ENCODE data around the gene HS6ST1.
"Not testable (repeated sequence)": the region's sequence is repeated elsewhere in the genome, so short reads cannot be mapped to it uniquely, and the experiment has no call there.

Gene HS6ST1

DNA sequence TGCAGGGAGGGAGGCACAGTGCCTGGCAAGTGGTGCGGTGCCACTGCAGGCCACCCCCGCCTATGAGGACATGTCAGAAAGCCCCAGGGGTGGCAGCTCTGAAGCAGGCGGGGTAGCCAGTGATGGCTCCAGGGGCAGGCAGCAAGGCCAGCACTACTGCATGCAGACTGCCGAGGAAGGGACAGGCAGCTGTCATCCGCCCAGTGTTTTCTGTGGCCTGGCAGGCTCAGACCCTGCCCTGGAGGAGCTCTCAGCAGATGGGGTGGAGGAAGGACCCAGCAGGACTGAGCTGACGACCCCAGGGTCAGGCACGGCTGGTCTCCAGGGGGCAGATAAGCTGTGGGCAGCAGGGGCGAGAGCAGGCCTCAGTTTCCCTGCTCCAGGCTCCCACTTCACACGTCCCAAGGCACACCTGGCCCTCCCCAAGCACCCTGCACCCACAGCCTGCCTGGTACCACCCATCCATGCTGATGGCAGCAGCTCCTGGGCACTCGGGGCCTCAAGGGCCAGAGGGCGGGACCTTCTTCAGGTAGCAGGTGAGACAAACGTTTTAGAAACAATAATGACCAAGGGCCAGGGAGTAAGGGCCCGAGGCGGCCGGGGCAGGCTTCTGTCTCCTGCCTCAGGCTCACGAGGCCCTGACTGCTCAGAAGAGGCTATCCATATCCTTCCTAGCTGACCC is 48.5 kb downstream of the HS6ST1 start:
- in situ Hi-C loops (cut with MboI; ENCODE audit: low sequenced_read_pairs) = no loop called here

DNA sequence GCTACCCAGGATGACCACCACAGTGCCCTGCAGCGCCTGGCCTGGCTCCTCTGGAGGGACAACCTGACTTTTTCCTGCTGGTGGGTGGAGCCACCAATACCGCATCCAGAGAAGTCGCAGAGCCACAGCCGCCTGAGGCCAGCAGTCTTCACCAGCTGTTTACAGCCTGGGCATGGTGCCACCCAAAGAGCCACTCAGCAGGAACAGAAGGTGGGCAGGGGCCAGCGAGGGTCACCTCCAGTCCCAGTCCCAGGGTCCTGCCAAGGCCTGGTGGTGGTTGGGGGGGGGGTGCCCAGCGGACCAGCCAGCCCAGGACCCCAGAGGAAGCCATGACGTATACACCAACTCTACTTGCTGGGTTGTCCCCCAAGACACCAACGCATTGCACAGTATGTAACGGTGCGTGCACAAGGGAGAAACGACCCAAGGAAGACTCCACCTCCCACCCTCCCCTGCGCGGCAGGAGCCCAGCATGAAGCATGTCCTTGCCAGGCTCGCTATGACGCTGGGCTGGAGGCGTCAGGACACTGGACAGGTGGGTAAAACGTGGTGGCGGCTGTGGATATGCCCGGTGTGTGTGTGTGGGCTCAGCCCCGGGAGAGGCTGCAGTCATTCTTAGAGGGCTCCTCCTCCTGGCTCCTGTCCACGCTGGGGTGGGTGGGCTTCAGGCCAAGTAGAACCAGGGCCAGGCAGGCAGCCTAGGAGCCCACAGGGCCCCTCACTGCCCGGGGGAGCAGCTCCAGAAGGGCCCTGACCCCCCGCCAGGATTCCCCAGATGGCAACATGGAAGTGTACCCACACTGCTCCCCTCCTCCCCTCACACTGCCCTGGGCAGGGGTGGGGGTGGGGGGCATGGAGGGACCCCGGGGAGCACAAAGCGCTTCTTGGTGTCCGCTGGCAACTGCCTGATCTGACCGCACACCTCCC is 49.3 kb downstream of the HS6ST1 start:
- in situ Hi-C loops (cut with MboI; ENCODE audit: low sequenced_read_pairs) = no loop called here

DNA sequence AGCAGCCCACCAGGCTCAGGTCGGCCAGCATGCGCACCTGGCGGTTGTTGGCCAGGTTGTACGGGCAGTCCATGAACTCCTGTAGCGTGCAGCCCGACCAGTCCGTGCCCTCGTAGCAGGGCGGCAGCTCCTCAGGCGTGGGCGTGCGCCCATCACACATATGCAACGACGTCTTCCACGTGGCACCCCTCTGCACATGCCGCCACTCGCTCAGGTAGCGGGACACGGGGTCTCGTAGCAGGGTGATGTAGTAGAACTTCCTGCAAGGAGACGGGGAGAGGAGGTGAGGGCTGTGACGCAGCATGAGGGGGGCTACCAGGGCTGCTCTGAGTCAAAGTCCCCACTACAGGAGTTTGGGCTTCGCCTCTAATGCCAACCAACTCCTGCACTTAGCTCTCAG is 50.1 kb downstream of the HS6ST1 start:
- in situ Hi-C loops (cut with MboI; ENCODE audit: low sequenced_read_pairs) = not testable (repeated sequence)

DNA sequence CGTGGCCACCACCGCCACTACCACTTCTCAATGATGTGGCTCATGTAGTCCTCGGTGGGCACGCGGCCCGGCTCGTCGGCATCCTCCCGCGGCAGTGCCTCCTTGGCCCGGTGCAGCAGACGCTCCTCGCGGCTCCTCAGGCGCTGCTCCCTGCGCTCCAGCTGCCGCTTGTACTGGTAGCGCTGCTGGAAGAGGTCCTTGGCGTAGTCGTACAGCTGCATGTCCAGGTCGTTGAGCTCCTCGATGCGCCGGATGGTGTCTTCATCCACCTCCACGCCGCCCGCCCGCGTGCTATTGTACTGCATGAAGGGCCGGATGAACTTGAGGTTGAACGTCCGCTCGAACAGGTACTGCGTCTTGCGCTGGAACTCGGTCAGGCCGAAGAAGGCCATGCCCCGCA is 50.5 kb downstream of the HS6ST1 start:
- in situ Hi-C loops (cut with MboI; ENCODE audit: low sequenced_read_pairs) = not testable (repeated sequence)

DNA sequence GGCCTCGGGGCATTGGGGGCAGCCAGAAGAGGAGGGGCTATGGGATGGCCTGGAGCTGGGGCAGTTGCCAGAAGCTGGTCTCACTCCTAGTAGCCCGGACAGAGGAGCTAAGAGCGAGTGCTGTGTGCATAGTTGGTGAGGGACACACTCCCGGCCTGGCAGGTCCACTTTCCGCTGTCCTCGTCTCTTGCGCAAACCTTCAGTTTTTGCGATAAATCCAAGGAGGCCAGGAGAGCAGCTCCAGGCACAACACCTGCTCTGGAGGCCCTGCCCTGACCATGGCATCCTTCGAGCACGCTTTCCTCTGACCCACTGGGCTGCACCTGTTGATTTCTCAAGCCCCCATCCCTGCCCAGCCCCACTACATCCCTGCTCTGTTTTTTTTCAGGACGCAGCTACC is 51.0 kb downstream of the HS6ST1 start:
- in situ Hi-C loops (cut with MboI; ENCODE audit: low sequenced_read_pairs) = not testable (repeated sequence)

DNA sequence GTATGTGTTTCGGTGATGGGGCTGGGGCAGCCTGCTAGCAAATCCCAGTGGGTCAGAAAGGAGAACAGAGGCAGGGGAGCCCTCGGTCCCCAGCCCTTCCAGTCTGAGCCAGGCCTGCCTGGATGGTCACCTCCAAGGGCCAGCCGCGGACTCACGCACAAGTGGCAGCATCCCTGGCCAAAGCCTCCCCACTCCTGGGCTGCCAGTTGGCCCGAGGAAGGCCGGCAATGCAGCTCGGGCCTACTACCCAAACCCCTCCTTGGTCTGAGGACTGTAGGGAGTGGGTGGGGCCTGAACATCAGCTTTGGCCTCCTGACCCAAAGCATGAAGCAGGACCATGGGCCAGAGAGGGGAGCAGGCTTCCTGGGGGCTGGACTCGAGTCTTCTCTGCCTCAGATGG is 51.5 kb downstream of the HS6ST1 start:
- in situ Hi-C loops (cut with MboI; ENCODE audit: low sequenced_read_pairs) = not testable (repeated sequence)

DNA sequence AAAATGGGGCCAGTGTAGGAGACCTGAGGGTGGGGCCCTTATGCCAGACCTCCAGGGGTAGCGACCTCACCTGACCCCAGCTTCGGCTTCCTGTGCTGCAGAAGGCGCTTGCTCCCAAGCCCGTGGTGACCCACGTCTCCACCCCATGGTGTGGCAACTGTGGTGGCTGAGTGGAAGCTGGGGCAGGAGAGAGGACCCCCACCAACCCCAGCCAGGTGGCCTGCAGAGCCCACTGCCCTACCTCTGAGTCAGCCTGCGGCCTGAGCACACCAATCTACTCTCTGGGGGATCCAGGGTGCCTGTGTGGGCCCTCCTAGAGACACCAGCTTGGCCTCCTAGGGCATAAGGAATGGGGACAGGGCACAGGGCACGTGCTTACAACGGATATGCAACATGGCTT is 52.2 kb downstream of the HS6ST1 start:
- in situ Hi-C loops (cut with MboI; ENCODE audit: low sequenced_read_pairs) = not testable (repeated sequence)

DNA sequence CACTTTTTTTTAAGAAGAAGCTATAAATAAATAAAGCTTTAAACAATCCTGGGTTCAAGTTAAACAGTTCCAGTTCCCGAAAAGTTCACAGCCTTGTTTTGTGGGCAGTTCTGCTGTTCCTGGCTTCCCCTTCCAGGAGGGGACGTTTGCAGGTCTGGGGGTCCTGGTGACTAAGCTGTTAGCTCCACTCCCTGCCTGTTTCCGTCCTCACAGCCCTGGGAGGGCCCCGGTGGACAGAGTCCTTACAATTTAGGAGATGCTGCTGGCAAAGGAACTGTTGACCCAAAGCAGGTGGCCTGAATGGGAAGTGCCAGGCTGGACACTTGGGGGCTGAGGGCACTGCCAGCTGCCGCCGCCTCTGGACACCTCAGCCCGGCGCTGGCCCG is 53.1 kb downstream of the HS6ST1 start:
- in situ Hi-C loops (cut with MboI; ENCODE audit: low sequenced_read_pairs) = not testable (repeated sequence)

DNA sequence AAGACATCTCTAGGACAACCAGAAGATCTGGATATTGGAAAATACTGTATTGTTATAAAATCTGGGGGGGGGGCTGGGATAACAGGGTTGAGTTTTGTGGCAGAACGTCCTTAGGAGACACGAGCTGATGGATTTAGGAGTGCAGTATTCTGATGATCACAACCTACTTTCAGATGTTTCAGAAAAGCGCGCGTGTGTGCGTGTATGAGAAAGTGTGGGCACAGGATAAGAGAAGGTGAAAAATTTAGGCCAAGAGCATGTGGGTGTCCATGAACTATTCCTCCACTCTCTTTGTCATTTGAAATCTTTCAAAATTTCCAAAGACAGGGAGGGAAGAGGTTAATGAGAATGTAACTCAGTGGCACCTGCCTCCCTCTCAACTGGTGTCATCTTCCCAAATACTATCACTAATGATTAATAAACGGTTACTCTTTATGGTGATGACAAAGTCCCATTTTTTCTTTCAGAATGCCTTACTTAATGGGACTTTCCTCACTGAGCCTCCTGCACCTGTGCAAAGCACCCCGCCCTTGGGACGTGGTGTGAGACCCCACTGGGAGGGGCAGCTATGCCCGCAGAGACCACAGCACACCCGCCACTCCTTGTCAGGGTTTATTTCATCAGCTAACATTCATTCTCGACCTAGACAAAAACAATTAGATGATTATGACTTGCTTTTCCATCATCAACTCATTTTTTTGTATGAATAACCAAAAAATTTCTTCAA is 53.6 kb downstream of the HS6ST1 start:
- in situ Hi-C loops (cut with MboI; ENCODE audit: low sequenced_read_pairs) = no loop called here

DNA sequence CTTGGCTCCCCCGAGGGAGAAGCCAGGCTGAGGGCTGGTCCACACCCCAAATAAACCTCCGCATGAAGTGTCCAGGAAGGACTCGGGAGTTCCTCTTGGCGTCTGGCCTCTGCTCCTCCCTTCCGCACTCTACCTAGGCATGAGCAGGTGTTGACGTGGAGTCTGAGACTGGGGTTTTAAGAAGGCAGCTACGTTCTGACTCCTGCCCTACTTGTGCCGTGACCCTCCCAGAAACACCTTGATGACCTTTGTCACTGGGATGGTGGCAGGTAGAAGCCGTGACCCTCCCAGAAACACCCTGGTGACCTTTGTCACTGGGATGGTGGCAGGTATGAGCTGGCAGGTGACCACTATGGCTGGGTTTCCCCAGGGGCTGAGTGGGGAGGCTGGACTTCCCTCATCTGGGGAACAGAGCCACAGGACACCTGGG is 54.8 kb downstream of the HS6ST1 start:
- in situ Hi-C loops (cut with MboI; ENCODE audit: low sequenced_read_pairs) = no loop called here

DNA sequence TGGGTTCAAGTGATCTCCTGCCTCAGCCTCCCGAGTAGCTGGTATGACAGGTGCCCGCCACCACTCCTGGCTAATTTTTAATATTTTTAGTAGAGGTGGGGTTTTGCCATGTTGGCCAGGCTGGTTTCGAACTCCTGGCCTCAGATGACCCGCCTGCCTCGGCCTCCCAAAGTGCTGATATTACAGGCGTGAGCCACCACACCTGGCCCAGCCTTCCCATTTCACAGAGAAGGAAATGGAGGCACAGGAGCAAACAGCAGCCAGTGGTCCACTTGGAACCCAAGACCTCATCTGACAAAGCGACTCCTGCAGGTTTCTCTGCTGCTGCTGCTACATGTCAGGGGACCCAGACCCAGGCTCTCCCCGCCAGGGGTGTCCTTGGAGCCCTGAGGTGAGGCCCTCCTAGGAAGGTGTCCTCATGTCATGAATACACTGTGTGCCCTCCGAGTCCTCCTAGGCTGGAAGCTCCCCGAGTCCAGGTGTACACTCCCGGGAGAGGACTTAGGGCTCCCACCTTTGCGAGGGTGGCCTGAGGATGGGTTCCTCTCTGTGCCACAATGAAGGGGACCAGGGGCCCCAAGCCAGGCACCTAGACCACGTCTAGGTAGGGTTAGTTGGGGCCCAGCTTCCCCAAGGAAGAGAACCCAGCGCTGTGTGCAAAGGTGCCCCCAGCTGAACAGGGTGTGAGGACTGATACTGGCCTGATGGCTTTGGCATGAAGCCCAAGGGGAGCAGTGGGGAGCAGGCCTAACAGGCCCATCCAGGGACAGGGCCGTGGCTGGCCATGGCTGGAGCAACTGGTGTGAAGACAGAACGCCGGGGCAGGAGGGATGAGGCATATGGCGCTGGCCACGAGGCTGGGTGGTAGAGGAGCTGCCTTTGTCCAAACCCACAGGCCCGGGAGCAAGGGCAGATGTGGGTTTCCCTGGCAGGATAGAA is 56.1 kb downstream of the HS6ST1 start:
- in situ Hi-C loops (cut with MboI; ENCODE audit: low sequenced_read_pairs) = no loop called here

DNA sequence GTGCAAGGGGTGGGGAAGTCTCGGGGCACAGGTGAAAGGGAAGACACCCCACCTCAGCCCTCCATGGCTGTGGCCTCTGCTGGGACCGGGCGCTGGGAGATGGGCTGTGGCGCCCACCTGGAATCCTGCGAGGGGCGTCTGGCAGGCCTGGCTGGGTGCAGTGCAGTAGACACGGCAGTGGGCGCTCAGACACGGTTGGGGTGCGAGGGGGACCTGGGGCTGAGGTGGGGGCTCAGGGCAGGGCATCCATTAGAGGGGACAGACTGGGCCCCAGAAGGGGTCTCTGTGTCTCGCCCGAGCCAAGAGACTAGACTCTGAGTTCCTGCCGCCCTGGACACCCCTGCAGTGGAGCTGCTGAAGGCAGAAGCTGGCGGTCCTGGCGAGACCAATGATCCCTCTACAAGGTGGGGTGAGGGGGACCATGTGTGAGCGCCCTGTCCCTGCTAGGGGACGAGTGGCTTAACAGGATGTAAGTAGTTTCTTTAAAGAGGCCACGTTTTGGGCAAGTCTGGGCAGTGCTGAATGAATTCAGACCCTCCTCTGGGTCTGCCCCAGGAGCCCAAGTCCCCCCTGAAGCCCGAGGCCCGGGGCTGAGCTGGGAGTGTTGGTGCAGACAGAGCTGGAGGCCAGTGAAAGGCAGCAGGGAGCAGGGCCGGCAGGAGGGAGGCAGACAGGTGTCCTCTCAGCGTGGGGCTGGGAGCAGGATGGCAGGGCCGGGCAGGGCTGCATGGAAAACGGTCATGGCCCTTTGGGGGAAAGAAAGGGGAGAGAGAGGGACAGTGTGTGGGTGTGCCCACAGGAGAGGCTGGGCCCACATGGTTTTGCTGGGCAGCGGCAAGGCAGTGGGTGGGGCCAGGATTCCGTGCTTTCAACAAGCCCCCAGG is 57.2 kb downstream of the HS6ST1 start:
- in situ Hi-C loops (cut with MboI; ENCODE audit: low sequenced_read_pairs) = no loop called here

DNA sequence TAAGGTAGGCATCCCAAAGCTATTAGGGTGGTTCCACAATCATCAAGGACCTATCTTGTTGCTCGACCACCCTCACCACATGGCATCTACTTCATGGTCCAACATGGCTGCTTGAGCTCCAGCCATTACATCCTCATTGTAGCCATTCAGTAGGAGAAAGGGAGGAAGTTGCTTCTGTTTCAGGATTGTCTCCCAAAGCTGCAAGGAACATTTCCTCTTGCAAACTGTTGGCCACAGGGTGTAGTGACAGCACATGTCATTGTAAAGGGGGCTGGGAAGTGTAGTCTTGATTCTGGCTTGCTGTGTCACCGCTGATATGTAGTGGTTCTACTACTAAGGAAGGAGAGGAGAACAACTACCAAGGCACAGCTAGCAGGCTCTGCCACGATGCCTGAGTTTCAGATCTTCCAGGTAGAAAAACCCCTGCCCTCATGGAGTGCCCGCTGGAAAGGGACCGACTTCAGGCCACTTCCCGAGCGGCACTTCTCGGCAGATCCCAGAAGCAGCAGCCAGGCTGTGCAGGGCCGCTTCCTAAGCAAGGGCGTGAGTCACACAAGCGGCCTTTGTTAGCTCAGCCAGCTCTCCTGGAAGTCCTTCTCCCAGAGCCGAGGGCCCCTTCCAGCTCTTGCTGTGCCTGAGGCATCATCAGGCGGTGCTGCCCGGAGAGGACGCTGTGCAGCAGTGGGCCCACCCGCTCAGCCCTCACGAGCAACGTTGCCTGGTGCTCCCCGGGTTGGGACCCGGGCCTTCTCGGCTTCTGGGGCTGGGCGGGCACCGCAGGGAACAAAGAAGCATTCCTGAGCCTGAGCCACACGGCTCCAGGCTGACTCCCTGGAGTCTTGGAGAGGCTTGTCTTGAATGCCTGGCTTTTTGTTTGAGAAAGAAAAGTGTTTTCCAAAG is 58.2 kb downstream of the HS6ST1 start:
- in situ Hi-C loops (cut with MboI; ENCODE audit: low sequenced_read_pairs) = no loop called here

DNA sequence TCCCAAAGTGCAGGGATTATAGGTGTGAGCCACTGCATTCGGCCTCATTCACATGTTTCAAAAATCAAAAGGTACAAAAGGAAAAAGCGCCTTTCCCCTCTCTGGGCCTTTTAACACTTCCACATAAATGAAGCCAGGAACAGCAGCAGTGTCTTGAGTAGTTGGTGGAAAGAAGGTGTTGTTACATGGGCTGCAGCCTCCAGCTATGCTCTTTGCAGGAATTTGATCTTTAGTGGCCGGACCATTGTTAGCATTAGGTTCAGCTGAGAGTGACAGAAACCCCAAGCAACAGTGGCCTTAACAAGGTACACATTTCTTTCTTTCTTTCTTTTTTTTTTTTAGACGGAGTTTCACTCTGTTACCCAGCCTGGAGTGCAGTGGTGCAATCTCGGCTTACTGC is 59.1 kb downstream of the HS6ST1 start:
- in situ Hi-C loops (cut with MboI; ENCODE audit: low sequenced_read_pairs) = no loop called here

DNA sequence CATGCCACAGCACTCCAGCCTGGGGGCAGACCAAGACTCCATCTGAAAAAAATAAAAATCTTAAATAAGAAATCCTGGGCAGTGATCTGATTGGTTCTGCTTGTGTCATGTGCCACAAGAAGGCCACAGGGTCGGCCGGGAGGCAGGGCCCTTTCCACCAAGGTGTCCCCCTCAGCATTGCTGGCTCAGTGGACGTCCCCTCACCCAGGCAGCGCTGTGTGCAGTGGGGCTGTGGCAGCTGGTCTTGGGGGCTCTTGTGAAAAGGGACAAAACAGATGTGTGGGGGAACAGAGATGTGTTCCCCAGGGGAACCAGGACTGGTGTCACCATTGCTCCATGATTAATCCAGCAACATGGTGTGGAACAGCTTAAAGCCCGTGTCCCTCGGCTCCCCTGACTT is 60.5 kb downstream of the HS6ST1 start:
- in situ Hi-C loops (cut with MboI; ENCODE audit: low sequenced_read_pairs) = no loop called here

DNA sequence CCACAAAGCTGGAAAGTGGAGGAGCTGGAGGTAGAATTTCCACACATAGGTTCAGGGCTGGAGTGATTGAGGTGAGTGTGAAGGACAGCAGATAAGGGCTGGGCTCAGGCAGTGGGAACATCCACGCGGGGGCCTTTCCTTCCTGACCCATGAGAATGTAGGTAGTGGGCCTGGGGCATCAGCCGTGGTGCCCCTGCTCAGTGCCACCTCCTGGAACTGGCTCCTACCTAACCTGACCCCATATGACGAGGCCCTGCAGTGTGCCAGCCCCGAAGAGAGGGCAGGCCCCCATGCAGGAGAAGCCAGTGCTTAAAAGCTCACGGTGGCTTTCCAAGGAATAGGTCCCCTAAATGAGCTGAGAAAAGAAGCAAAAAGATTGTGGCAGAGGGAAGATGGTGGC is 66.2 kb downstream of the HS6ST1 start:
- in situ Hi-C loops (cut with MboI; ENCODE audit: low sequenced_read_pairs) = no loop called here

DNA sequence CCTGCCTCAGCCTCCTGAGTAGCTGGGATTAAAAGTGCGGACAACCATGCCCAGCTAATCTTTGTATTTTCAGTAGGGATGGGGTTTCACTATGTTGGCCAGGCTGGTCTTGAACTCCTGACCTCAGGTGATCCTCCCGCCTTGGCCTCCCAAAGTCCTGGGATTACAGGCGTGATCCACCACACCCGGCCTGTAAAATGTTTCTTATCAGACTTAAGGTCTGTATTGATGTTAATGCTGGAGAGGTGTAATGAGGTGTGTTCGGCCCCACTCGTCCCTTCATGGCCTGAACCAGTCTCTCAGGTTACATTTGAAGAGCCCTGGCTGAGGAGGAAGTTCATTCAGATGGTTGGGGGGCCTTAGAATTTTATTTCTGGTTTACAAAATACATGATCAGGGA is 66.6 kb downstream of the HS6ST1 start:
- in situ Hi-C loops (cut with MboI; ENCODE audit: low sequenced_read_pairs) = not testable (repeated sequence)

DNA sequence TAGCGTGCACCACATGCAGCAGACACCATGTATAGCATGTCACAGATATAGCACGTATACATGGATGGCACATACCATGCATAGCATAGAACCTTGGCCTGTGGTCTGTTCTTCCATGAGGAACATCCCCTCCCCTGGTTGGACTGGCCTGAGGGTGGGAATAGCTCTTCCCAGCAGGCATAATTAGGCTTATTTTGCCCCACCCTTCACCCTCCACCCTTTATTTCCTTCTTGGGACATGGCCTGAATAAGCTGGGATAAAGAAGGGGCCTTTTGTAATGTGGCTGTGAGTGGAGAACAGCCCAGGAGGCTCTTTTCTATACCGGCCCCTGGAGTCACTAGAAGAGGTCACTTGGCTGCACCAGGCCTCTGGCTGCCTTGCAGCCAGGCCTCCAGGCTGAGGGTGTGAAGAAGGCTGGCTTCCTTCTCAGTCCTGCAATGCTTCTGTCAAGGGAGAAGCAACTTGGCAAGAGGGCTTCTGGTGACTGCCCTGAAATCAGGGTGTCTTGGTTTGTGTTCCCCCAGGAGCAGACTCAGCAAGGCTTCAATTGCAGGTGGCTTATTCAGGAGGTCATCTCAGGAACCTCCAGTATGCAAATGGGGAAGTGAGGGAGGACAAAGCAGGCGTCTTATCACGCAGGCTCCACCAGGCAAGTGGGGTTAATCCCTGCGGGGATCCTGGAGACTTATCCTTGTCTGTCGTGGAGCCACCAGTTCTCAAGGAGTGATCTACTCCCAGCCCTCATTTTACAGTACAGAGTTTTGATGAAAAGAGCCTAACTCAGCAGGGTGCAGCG is 68.2 kb downstream of the HS6ST1 start:
- in situ Hi-C loops (cut with MboI; ENCODE audit: low sequenced_read_pairs) = no loop called here
